Trophoblast cell (in vitro differentiated cells and primary cell): ENCODE measurements around the gene CDC37L1.

Source experiments
- DNase-seq, 2 donors: peaks; one replicate each; pipeline ENCODE4 v3.0.0-alpha.2; 2016
- H2AFZ ChIP-seq: 2 replicates; pipeline ENCODE4 v1.6.1; 2013; ENCODE audit warnings: low read length, moderate library complexity, mild to moderate bottlenecking; ENCODE audit not compliant: insufficient read depth, poor library complexity
- H2AK5ac ChIP-seq: 2 replicates; pipeline ENCODE4 v1.6.1; 2013; ENCODE audit warnings: mild to moderate bottlenecking, low read length
- H2BK120ac ChIP-seq: 2 replicates; pipeline ENCODE4 v1.6.1; 2013; ENCODE audit warnings: low read length, mild to moderate bottlenecking, moderate library complexity; ENCODE audit not compliant: insufficient read depth, poor library complexity
- H2BK12ac ChIP-seq: 2 replicates; pipeline ENCODE4 v1.6.1; 2013; ENCODE audit warnings: mild to moderate bottlenecking, low read length, moderate library complexity
- H2BK5ac ChIP-seq: 2 replicates; pipeline ENCODE4 v1.6.1; 2013; ENCODE audit warnings: low read length, low read depth, moderate library complexity, mild to moderate bottlenecking; ENCODE audit not compliant: poor library complexity
- H3K14ac ChIP-seq: 2 replicates; pipeline ENCODE4 v1.6.1; 2013; ENCODE audit warnings: mild to moderate bottlenecking, low read length
- H3K18ac ChIP-seq: 2 replicates; pipeline ENCODE4 v1.6.1; 2013; ENCODE audit warnings: mild to moderate bottlenecking, low read length
- H3K23ac ChIP-seq: 2 replicates; pipeline ENCODE4 v1.6.1; 2013; ENCODE audit warnings: low read length
- H3K27ac ChIP-seq: 2 replicates; pipeline ENCODE4 v1.5.1; 2013; ENCODE audit warnings: low read depth, mild to moderate bottlenecking, inconsistent platforms, low read length, moderate library complexity
- H3K27me3 ChIP-seq: 2 replicates; pipeline ENCODE4 v1.6.1; 2013; ENCODE audit warnings: inconsistent platforms, mild to moderate bottlenecking, low read length, moderate library complexity; ENCODE audit not compliant: insufficient read depth
- H3K36me3 ChIP-seq, 2 experiments: 1 replicate in 1 of 2; 2 replicates in 1 of 2; pipeline ENCODE4 v1.6.1; 2013; ENCODE audit warnings: low read length in 2 of 2, mild to moderate bottlenecking in 2 of 2, moderate library complexity in 1 of 2; ENCODE audit not compliant: insufficient read depth in 2 of 2, control insufficient read depth in 1 of 2
- H3K4ac ChIP-seq: 2 replicates; pipeline ENCODE4 v1.6.1; 2013; ENCODE audit warnings: low read depth, mild to moderate bottlenecking, low read length, moderate library complexity
- H3K4me1 ChIP-seq, 2 experiments: 1 replicate in 1 of 2; 2 replicates in 1 of 2; pipeline ENCODE4 v1.6.1; 2013; ENCODE audit warnings: low read length in 2 of 2, mild to moderate bottlenecking in 2 of 2, moderate library complexity in 1 of 2; ENCODE audit not compliant: insufficient read depth in 2 of 2, control insufficient read depth in 1 of 2
- H3K4me2 ChIP-seq: 2 replicates; pipeline ENCODE4 v1.6.1; 2013; ENCODE audit warnings: inconsistent platforms, mild to moderate bottlenecking, low read length, moderate library complexity
- H3K4me3 ChIP-seq: 2 replicates; pipeline ENCODE4 v1.5.1; 2013; ENCODE audit warnings: mild to moderate bottlenecking, low read depth, low read length, inconsistent platforms
- H3K79me1 ChIP-seq: one replicate; pipeline ENCODE4 v1.6.1; 2013; ENCODE audit warnings: low read length
- H3K79me2 ChIP-seq: 2 replicates; pipeline ENCODE4 v1.6.1; 2013; ENCODE audit warnings: low read length, mild to moderate bottlenecking; ENCODE audit not compliant: control insufficient read depth, insufficient read depth, poor library complexity
- H3K9ac ChIP-seq: 2 replicates; pipeline ENCODE4 v1.6.1; 2013; ENCODE audit warnings: mild to moderate bottlenecking, low read length
- H3K9me3 ChIP-seq: 2 replicates; pipeline ENCODE4 v1.6.1; 2013; ENCODE audit warnings: low read depth, mild to moderate bottlenecking, control low read depth, inconsistent platforms, low read length; ENCODE audit not compliant: insufficient read depth
- H4K12ac ChIP-seq: 2 replicates; pipeline ENCODE4 v1.6.1; 2013; ENCODE audit warnings: low read depth, mild to moderate bottlenecking, low read length, moderate library complexity
- H4K8ac ChIP-seq: 2 replicates; pipeline ENCODE4 v1.6.1; 2013; ENCODE audit warnings: low read depth, mild to moderate bottlenecking, low read length, moderate library complexity
- H4K91ac ChIP-seq: one replicate; pipeline ENCODE4 v1.6.1; 2013; ENCODE audit warnings: low read depth, mild to moderate bottlenecking, low read length, moderate library complexity
- WGBS: extraction: QIAGEN DNeasy Blood & Tissue Kit; methylation state at CpG from one replicate; pipeline ENCODE4 v1.1.7; 2013; ENCODE audit warnings: missing lambda C conversion rate; ENCODE audit not compliant: insufficient read length, insufficient coverage; ENCODE audit errors: extremely low coverage; 5-methylcytosine and 5-hydroxymethylcytosine counted together

CDC37L1 gene

GRCh38 chr9:4661165-4661564 is 18.2 kb upstream of the CDC37L1 start:
- H3K9me3 ChIP-seq, result no peaks in the 10 kb centered on the region
- no peak overlapping the region for H2AFZ ChIP-seq
- H3K4me3 ChIP-seq, result no peak overlapping the region
- H2AK5ac ChIP-seq, result no peak overlapping the region
- H3K79me2 ChIP-seq, result peaks cover 5% of the 10 kb centered on the region
- H3K27ac ChIP-seq, result no peak overlapping the region
- H3K36me3 ChIP-seq, result no peaks in the 10 kb centered on the region
- no peak overlapping the region for H3K4ac ChIP-seq
- no peak overlapping the region for H2BK5ac ChIP-seq
- H3K18ac ChIP-seq, result no peak overlapping the region
- H3K23ac ChIP-seq, result no peak overlapping the region
- H3K4me1 ChIP-seq, result peaks cover 7 to 8% of the 10 kb centered on the region in 2 experiments
- peaks cover 5% of the 10 kb centered on the region for H3K79me1 ChIP-seq
- H3K4me2 ChIP-seq, result no peak overlapping the region
- WGBS, result no CpG with 5 or more reads among the region's 1 CpG
- H3K27me3 ChIP-seq, result no peaks in the 10 kb centered on the region
- H3K9ac ChIP-seq, result no peak overlapping the region
- no peak overlapping the region for H2BK120ac ChIP-seq
- H3K14ac ChIP-seq, result no peak overlapping the region
- H2BK12ac ChIP-seq, result no peak overlapping the region
- no peak overlapping the region for H4K91ac ChIP-seq
- no peak overlapping the region for H4K12ac ChIP-seq
- H4K8ac ChIP-seq, result no peak overlapping the region
- DNase-seq, result peak; percentile 35 to 89

- no CpG with 5 or more reads among the region's 5 CpGs for WGBS
- peak; percentile 34 to 72 for DNase-seq
- Histone ChIP-seq H3K14ac (no peak overlapping the region), H3K79me1 (peaks cover 5% of the 10 kb centered on the region), H3K4me1 (peaks cover 7 to 8% of the 10 kb centered on the region in 2 experiments), H2AK5ac (no peak overlapping the region), H3K27ac (no peak overlapping the region), H2BK5ac (no peak overlapping the region), H3K23ac (no peak overlapping the region), H3K27me3 (no peaks in the 10 kb centered on the region), H3K36me3 (no peaks in the 10 kb centered on the region), H3K9ac (no peak overlapping the region), H4K12ac (no peak overlapping the region), H3K4ac (no peak overlapping the region), H2BK12ac (no peak overlapping the region), H3K18ac (no peak overlapping the region), H4K91ac (no peak overlapping the region), H3K79me2 (peaks cover 6% of the 10 kb centered on the region), H3K4me3 (no peak overlapping the region), H2BK120ac (no peak overlapping the region), H3K4me2 (peak overlapping the region; percentile 81), H2AFZ (no peak overlapping the region), H4K8ac (no peak overlapping the region), H3K9me3 (no peaks in the 10 kb centered on the region)
Measured at GRCh38 chr9:4661611-4662010, 17.8 kb upstream of the CDC37L1 start.

GRCh38 chr9:4662108-4662988 is 17.0 kb upstream of the CDC37L1 start, which contains the start of gene PLPP6:
Gene PLPP6, plus strand, starts transcription at chr9:4662294. Its CDS starts 82 bp downstream, at chr9:4662376.
- Histone ChIP-seq H3K4me1 (peaks cover 7 to 8% of the 10 kb centered on the region in 2 experiments), H3K4me2 (peak within 1 kb of the TSS; percentile 81), H3K9ac (peak within 1 kb of the TSS; percentile 85), H2AFZ (peak within 1 kb of the TSS; percentile 84), H2AK5ac (no peak within 1 kb of the TSS), H3K36me3 (no peaks in the 10 kb centered on the region), H3K4ac (peak within 1 kb of the TSS; percentile 75), H3K14ac (peak within 1 kb of the TSS; percentile 81), H3K4me3 (peak within 1 kb of the TSS; percentile 96), H2BK12ac (no peak within 1 kb of the TSS), H3K79me2 (peaks cover 6% of the 10 kb centered on the region), H4K8ac (peak within 1 kb of the TSS; percentile 96), H2BK5ac (peak within 1 kb of the TSS; percentile 46), H3K9me3 (no peaks in the 10 kb centered on the region), H2BK120ac (peak within 1 kb of the TSS; percentile 86), H3K27me3 (no peaks in the 10 kb centered on the region), H3K18ac (peak within 1 kb of the TSS; percentile 73), H3K23ac (no peak within 1 kb of the TSS), H3K27ac (peak within 1 kb of the TSS; percentile 45), H4K12ac (peak within 1 kb of the TSS; percentile 91), H3K79me1 (peaks cover 5% of the 10 kb centered on the region), H4K91ac (peak within 1 kb of the TSS; percentile 83)
- peak; percentile 92 to 94 for DNase-seq
- no CpG with 5 or more reads among the region's 70 CpGs for WGBS

- Histone ChIP-seq H3K14ac (no peak overlapping the region), H3K18ac (no peak overlapping the region), H2AK5ac (no peak overlapping the region), H3K27ac (no peak overlapping the region), H4K12ac (no peak overlapping the region), H3K9me3 (no peaks in the 10 kb centered on the region), H3K4me3 (peak overlapping the region; percentile 96), H4K91ac (peak overlapping the region; percentile 28), H3K36me3 (no peaks in the 10 kb centered on the region), H3K4ac (no peak overlapping the region), H3K4me2 (peak overlapping the region; percentile 81), H3K79me2 (peaks cover 6% of the 10 kb centered on the region), H3K23ac (no peak overlapping the region), H3K9ac (no peak overlapping the region), H2AFZ (peak overlapping the region; percentile 84), H4K8ac (peak overlapping the region; percentile 39), H2BK12ac (no peak overlapping the region), H2BK120ac (no peak overlapping the region), H3K4me1 (peaks cover 7 to 8% of the 10 kb centered on the region in 2 experiments), H3K79me1 (peaks cover 5% of the 10 kb centered on the region), H2BK5ac (no peak overlapping the region), H3K27me3 (no peaks in the 10 kb centered on the region)
- peak; percentile 54 to 97 for DNase-seq
- WGBS, result no CpG with 5 or more reads among the region's 13 CpGs
Measured at GRCh38 chr9:4662989-4663792, 16.2 kb upstream of the CDC37L1 start.
